Nephron (organoid): ENCODE measurements around the gene RPLP2.

ENCODE experiments used
- H3K27ac Mint-ChIP-seq, 3 experiments: 2 replicates each; pipeline ENCODE4 v1.8.0; 2020; ENCODE audit warnings: mixed read lengths in 3 of 3, mild to moderate bottlenecking in 2 of 3, moderate library complexity in 1 of 3
- H3K27me3 Mint-ChIP-seq: 2 replicates; pipeline ENCODE4 v1.8.0; 2021; ENCODE audit warnings: low read depth, mild to moderate bottlenecking, moderate library complexity, mixed read lengths
- H3K36me3 Mint-ChIP-seq: 2 replicates; pipeline ENCODE4 v1.8.0; 2020; ENCODE audit warnings: low read depth, mixed read lengths
- H3K4me1 Mint-ChIP-seq: 2 replicates; pipeline ENCODE4 v1.8.0; 2020; ENCODE audit warnings: mixed read lengths
- H3K4me3 Mint-ChIP-seq, 3 experiments: 2 replicates each; pipeline ENCODE4 v1.8.0; 2020; ENCODE audit warnings: mild to moderate bottlenecking in 3 of 3, mixed read lengths in 3 of 3, moderate library complexity in 2 of 3
- H3K9me3 Mint-ChIP-seq: 2 replicates; pipeline ENCODE4 v1.8.0; 2020; ENCODE audit warnings: mixed read lengths
- TF ChIP-seq, protein P1 (sequence below), 3 experiments: fragments of 200-600 bp; sonication (generic); IDR thresholded peaks; one replicate each; pipeline ENCODE4 v1.5.0; 2021; ENCODE audit warnings: antibody characterized with exemption in 3 of 3; ENCODE audit not compliant: unreplicated experiment in 3 of 3

The RPLP2 gene

DNA sequence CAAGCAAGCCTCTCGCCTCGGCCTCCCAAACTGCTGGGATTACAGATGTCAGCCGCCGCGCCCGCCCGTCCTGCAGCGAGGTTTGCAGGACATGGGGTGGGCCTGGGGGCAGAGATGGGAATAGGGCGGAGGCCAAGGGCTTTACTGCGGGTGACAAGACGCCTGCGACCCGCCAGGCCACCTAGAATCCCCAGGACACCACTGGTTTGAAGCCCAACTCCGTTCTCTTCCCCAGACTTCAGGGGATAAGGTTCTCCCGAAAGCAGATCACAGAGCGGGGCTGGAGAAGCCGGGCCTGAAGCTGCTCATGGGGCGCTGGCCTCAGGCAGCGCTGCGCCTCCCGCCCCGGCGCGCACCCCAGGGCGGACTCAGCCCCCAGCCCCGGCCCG is 32.2 kb downstream of the RPLP2 start:
- H3K9me3 Mint-ChIP-seq = no peaks in the 10 kb centered on the region

DNA sequence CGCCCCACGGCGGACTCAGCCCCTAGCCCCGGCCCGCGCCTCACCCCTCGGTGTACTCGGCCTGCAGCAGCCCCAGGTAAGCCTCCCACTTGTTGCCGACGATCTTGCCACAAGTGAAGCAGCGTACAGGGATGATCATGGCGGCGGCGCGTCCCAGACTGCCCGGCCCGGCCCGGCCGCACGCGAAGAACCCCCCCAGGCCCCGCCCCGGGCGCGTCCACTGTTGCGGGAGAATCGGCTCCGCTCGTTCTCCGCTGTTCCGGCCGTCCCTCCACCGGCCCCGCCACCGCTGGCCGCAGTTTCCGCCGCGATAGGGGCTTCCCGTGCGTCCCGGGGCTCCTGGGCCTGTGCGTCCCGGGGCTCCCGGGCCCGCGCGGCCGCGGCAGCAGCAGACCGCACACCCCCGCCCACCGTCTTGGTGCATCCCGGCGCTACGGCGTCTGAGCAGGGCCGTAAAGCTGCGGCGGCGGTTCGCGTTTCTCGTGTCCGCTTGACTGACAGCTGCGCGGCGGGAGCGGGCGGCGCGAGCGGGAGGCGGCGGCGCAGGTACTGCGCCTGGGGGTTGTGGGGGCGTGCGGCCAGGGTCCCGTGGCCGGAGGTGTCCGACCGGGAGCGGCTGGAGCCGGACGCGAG is 32.7 kb downstream of the RPLP2 start, which contains the start of the genes POLR2L and TSPAN4:
Gene POLR2L (minus strand): TSS at position 160 of the 633 bp plus-strand sequence. CDS start 21 bp downstream, at position 139.
Gene TSPAN4 (plus strand): TSS at position 483 of the 633 bp plus-strand sequence. CDS start 7,453 bp downstream, outside the sequence.
- Mint-ChIP-seq H3K36me3 (peaks cover 12% of the 10 kb centered on the region), H3K4me3 (peak within 1 kb of the TSS; percentile 85 to 92 (median 90)), H3K27ac (peak within 1 kb of the TSS; percentile 88 to 94 (median 90)), H3K9me3 (no peaks in the 10 kb centered on the region), H3K27me3 (no peaks in the 10 kb centered on the region), H3K4me1 (peaks cover 33% of the 10 kb centered on the region)
- TF ChIP-seq, protein P1, sequence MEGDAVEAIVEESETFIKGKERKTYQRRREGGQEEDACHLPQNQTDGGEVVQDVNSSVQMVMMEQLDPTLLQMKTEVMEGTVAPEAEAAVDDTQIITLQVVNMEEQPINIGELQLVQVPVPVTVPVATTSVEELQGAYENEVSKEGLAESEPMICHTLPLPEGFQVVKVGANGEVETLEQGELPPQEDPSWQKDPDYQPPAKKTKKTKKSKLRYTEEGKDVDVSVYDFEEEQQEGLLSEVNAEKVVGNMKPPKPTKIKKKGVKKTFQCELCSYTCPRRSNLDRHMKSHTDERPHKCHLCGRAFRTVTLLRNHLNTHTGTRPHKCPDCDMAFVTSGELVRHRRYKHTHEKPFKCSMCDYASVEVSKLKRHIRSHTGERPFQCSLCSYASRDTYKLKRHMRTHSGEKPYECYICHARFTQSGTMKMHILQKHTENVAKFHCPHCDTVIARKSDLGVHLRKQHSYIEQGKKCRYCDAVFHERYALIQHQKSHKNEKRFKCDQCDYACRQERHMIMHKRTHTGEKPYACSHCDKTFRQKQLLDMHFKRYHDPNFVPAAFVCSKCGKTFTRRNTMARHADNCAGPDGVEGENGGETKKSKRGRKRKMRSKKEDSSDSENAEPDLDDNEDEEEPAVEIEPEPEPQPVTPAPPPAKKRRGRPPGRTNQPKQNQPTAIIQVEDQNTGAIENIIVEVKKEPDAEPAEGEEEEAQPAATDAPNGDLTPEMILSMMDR (IDR thresholded peaks at IDR 0.05; ENCODE audit: unreplicated experiment in 3 of 3) = no peak

More for the DNA sequence above, 32.2 kb downstream of the RPLP2 start:
- Mint-ChIP-seq H3K27ac (peak overlapping the region; percentile 79 to 88 (median 81)), H3K4me3 (peak overlapping the region; percentile 85 to 92 (median 90)), H3K36me3 (peaks cover 12% of the 10 kb centered on the region), H3K4me1 (peaks cover 33% of the 10 kb centered on the region), H3K27me3 (no peaks in the 10 kb centered on the region)
- TF ChIP-seq, protein P1 (IDR thresholded peaks at IDR 0.05; ENCODE audit: unreplicated experiment in 3 of 3) = no peak

DNA sequence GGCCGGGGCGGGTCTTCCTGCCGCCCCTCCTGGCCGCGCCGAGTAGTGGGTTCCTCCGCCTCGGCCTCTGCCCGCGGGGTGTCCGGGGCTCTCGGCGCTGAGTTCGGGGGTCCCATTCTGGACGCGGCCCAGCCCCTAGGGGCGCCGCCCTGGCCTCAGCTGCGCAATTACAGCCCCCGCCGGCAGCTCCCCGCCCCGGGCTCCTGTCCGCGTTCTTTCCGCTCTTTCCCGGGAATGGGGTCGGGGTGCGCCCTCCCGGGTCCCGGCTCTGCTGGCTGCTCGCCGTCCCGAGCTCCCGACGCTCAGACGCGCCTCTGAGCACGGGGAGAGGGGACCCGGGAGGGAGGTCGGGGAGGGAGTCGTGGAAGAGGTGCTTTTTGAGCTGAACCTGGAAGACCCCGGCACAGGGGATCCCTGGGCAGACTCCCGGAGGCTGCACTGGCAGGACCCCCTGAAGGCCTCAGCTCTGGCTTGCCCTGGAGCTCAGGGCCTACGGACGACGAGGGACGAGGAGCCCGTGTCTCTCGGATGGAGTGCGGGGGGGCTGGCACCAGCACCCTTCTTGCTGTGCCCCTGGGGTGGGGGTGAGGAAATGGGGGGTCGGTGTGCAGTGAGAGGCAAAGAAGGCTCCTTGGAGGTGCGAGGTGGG is 33.4 kb downstream of the RPLP2 start:
- no peaks in the 10 kb centered on the region for H3K27me3 Mint-ChIP-seq
- peak overlapping the region; percentile 86 to 94 (median 90) for H3K27ac Mint-ChIP-seq
- H3K36me3 Mint-ChIP-seq = peaks cover 12% of the 10 kb centered on the region
- H3K4me1 Mint-ChIP-seq = peaks cover 33% of the 10 kb centered on the region
- TF ChIP-seq, protein P1 (IDR thresholded peaks at IDR 0.05; ENCODE audit: unreplicated experiment in 3 of 3) = peak in 1 of 3 experiments; percentile 23
- H3K4me3 Mint-ChIP-seq = peak overlapping the region; percentile 84 to 91 (median 89)
- no peaks in the 10 kb centered on the region for H3K9me3 Mint-ChIP-seq

DNA sequence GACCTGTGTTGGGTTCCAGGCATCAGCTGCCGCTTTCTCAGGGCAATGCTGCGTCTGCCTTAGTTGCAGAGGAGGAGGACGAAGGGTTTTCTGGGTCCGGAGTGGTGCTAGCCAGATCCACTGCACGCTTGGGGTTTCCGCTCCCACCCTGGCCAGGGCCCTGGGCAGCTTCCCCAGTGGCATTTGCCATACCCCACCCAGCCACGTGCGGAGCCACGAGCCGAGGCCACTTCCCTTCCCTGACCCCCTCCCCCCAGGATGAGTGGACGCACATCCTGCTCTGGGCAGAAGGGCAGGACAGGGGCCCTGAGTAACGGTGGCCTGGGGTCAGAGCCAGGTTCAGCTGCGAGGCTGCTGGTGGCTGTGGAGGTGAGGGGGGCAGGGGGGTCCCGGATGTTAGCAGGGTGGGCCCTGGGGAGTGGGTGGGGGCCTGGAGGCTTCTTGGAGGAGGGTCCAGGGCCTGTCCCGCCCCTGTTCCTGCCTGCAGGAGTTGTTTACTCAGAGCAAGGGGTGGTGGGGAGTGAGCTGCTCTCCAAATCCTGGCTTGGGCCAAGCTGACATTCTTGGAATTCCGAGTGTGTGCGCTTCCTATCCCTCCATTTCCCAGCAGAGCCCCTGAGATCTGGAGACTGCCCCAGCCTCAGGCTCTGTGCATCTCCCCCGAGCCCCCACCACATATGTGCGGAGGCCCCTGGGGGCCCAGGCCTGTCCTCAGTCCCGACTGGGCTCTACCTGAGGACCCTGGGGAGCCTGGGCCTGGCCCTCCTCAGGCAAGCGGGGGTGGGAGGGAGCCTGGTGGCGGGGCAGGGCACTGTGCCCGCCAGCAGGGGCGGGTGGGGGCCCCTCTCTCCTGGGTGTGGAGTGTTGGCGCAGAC is 34.3 kb downstream of the RPLP2 start:
- TF ChIP-seq, protein P1 (IDR thresholded peaks at IDR 0.05; ENCODE audit: unreplicated experiment in 3 of 3) = no peak
- H3K27me3 Mint-ChIP-seq = no peaks in the 10 kb centered on the region
- peak overlapping the region; percentile 90 to 95 (median 94) for H3K27ac Mint-ChIP-seq
- peaks cover 27% of the 10 kb centered on the region for H3K4me1 Mint-ChIP-seq
- no peaks in the 10 kb centered on the region for H3K9me3 Mint-ChIP-seq
- H3K36me3 Mint-ChIP-seq = peaks cover 6% of the 10 kb centered on the region
- peak overlapping the region; percentile 84 to 91 (median 89) for H3K4me3 Mint-ChIP-seq

DNA sequence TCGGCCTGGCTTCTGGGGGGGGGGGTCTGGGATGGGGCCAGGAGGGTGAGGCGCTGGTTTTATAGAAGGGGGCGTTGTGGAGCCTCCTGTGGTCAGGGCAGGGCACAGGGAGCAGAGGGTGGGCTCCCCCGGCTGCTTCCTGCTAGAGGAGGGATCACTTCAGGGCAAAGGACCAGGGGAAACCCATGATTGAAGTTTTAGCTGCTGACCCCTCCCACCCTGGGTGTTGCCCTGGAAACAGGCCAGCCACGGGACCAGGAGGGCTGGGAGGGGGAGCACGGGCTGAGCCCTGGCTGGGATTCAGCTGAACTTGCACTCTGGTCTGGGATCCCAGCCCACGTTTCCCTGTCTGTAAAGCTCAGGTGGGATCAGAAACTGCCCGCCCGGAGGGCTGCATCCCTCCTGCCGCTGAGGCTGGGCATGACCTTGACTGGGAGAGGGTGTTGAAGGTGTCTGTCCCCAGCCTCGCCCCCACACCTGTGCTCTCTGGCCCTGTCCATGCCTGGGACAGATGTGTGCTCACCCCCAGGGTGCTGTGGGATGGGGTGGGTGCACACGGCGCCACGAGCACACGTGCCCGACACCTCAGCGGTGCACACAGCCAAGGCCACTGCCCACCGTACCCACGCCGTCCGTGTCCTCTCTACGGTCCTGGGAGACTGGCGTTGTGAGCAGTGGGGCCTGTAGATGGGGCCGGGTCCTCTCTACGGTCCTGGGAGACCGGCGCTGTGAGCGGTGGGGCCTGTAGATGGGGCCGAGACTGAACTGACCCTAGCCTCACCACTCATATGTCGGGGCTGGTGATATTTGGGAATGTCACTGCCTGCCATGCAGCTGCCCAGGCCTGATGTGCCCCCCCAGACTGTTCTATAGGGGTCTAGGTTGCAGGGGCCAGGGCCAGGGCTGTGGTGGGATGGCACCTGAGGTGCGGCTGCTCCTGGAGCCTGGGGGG is 35.2 kb downstream of the RPLP2 start:
- peak overlapping the region; percentile 82 to 87 (median 87) for H3K4me3 Mint-ChIP-seq
- no peaks in the 10 kb centered on the region for H3K27me3 Mint-ChIP-seq
- peaks cover 27% of the 10 kb centered on the region for H3K4me1 Mint-ChIP-seq
- TF ChIP-seq, protein P1 (IDR thresholded peaks at IDR 0.05; ENCODE audit: unreplicated experiment in 3 of 3) = peak in 1 of 3 experiments; percentile 7
- H3K36me3 Mint-ChIP-seq = peaks cover 6% of the 10 kb centered on the region
- no peaks in the 10 kb centered on the region for H3K9me3 Mint-ChIP-seq
- peak overlapping the region; percentile 90 to 95 (median 94) for H3K27ac Mint-ChIP-seq
